HG03460 (cell line): Measurements from ENCODE around the gene TACC2.

Source experiments
- ATAC-seq: cut with Tn5 transposase; IDR thresholded peaks from one replicate; pipeline ENCODE4 v1.9.1; 2021; ENCODE audit not compliant: unreplicated experiment

The TACC2 gene

GRCh38 chr10:122290334-122290733 is 301.4 kb downstream of the TACC2 start:
- no peak for ATAC-seq

GRCh38 chr10:122290833-122291532 is 302.0 kb downstream of the TACC2 start:
- no peak for ATAC-seq

GRCh38 chr10:122291739-122292138 is 302.8 kb downstream of the TACC2 start:
- ATAC-seq = no peak

- no peak for ATAC-seq
Observed at GRCh38 chr10:122292376-122292775, 303.4 kb downstream of the TACC2 start.

- ATAC-seq = no peak
Observed at GRCh38 chr10:122293156-122293960, 304.4 kb downstream of the TACC2 start.

- ATAC-seq = no peak
Observed at GRCh38 chr10:122293961-122294380, 305.0 kb downstream of the TACC2 start.

- ATAC-seq = no peak
Observed at GRCh38 chr10:122294511-122295450, 305.8 kb downstream of the TACC2 start.

GRCh38 chr10:122295451-122295809 is 306.5 kb downstream of the TACC2 start:
- ATAC-seq = no peak

GRCh38 chr10:122296363-122297120 is 307.6 kb downstream of the TACC2 start:
- ATAC-seq = no peak

GRCh38 chr10:122297583-122297982 is 308.6 kb downstream of the TACC2 start:
- no peak for ATAC-seq

GRCh38 chr10:122298206-122298597 is 309.2 kb downstream of the TACC2 start:
- no peak for ATAC-seq

GRCh38 chr10:122298598-122299301 is 309.8 kb downstream of the TACC2 start:
- no peak for ATAC-seq

GRCh38 chr10:122299423-122300075 is 310.6 kb downstream of the TACC2 start:
- no peak for ATAC-seq

GRCh38 chr10:122301055-122301810 is 312.3 kb downstream of the TACC2 start:
- no peak for ATAC-seq

- ATAC-seq = no peak
Observed at GRCh38 chr10:122301811-122302115, 312.8 kb downstream of the TACC2 start.

- no peak for ATAC-seq
Observed at GRCh38 chr10:122302315-122302714, 313.4 kb downstream of the TACC2 start.

- no peak for ATAC-seq
Observed at GRCh38 chr10:122303271-122304053, 314.5 kb downstream of the TACC2 start.
